ENCODE data around the gene SSU72.
"Not testable (repeated sequence)": the region's sequence is repeated elsewhere in the genome, so short reads cannot be mapped to it uniquely, and the experiment has no call there.

SSU72 gene

GRCh38 chr1:1540818-1541628 lies 33.6 kb downstream of the SSU72 start:
- no peak for DNase-seq (ENCODE audit: low spot score)

DNA sequence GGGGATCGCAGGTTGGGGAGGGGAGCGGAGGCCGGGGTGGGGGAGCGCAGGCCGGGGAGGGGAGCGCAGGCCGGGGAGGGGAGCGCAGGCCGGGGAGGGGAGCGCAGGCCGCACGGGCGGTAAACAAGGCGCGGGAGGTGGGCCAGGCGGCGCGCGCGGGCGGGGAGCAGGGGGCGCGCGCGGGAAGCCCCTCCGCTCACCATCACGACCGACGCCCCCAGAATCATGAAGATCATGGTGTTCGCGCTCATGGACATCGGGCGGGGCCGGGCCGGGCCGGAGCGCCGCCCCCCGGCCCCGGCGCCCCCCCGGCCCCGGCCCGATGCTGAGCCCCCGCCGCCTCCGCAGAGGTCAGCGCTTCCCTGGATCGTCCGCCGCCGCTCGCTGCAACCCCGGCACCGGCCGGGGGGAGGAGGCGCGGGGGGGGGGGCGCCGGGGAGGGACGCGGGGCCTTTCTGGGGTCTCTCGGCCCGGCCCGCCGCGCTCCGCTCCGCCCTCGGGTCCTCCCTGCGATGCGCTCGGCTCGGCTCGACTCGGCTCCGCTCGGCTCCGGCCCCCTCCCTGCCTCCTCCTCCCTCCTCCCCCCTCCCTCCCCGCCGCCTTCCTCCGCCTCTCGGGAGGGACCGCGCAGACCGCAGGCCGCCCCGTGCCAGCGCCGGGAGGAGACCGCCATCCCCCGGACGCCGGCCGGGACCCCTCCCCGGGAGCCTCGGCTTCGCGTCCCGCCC lies 34.4 kb downstream of the SSU72 start, which contains the start of gene TMEM240:
TSS of gene TMEM240 (minus strand) at position 535 of the 728 bp plus-strand sequence. CDS start at position 257, 278 bp downstream.
- DNase-seq (ENCODE audit: low spot score) = no peak

DNA sequence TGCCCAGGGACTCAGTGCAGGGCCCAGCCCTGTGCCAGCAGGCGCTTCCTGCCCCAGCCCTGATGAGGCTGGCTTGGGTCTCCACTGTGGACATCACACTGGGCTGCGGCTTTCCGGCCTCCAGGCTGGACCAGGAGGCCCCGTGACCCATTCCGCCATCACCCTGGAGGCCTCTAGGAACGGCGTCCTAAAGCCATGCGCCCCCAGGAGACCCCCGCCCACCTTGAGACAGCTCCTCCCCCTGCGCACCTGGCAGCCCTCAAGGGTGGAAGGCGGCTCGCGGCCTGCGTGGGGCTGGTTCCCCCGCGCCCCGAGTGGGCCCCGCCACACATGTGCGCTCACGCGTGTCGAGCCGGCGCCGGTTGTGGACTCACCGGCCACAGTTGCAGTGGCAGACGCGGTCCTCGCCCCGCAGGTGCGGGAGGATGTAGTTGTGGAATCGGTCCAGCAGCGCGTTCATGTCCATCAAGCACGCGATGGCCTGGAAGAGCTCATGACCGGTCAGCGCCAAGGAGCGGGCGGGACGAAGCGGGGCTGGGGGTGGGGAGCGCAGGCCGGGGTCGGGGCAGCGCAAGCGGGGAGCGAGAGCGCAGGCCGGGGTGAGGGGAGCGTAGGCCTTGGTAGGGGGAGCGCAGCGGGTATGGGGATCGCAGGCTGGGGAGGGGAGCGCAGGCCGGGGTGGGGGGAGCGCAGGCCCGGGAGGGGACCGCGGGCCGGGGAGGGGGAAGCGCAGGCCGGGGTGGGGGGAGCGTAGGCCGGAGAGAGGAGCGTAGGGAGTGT lies 35.2 kb downstream of the SSU72 start:
- DNase-seq (ENCODE audit: low spot score) = no peak

GRCh38 chr1:1538989-1539309 lies 35.7 kb downstream of the SSU72 start:
- no peak for DNase-seq (ENCODE audit: low spot score)

DNA sequence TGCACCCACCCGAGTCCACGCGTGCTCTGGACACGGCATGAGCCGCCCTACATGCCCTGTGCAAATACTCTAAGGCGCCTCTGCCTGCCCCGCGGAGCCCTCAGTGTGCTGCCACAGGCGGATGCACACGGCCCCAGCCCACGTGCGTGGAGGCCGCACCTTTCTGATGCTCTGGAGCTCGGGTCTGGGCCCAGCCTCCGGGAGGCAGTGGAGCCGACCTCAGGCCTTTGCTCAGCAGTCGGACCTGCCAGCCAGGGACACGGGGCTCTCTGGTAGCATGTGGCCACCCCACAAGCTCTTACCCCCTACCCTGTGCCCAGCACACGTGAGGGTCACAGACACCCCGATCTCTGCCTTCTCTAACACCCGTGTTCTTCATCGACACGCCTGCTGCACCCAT lies 36.3 kb downstream of the SSU72 start:
- no peak for DNase-seq (ENCODE audit: low spot score)

GRCh38 chr1:1537626-1538250 lies 36.9 kb downstream of the SSU72 start:
- DNase-seq (ENCODE audit: low spot score) = no peak

- no peak for DNase-seq (ENCODE audit: low spot score)
These were observed 37.6 kb downstream of the SSU72 start for GRCh38 chr1:1536938-1537546.

GRCh38 chr1:1536019-1536937 lies 38.4 kb downstream of the SSU72 start:
- DNase-seq (ENCODE audit: low spot score) = no peak

DNA sequence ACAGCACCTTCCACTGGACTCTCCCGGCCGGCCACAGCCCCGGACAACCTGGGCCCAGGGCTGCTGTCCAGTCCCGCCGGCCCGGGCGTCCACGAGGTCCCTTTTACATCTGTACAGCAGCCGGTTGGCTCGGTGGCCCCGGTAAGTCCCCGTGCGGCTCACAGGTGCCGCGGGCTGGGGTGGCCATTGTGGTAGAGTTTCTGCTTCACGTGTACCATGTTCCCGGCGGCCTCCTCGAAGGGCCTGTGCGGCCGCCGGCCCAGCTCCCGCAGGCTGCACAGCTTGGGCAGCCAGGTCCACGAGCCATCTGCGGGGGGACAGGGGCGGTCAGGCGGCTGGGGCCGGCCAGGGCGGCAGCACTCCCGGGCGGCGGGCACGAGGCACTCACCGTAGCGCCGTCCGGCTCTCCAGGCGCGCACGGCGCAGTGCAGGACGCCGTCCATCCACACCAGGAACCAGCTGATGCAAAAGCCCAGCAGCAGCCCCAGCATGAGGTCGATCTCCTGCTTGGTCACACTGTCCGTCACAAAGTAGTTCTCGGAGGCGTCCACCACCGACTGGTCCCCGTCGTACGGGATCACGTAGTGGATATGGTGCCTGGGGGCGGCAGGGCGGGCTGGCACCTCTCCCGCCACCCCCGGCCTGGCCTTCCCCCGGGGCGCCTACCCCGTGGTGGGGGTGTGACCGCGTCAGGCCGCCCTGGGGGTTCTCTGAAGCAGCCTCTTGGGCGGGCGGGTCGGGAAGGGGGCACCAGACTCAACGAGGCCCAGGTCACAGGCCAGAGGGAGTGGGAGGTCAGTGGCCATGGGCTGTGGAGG lies 39.3 kb downstream of the SSU72 start:
- DNase-seq (ENCODE audit: low spot score) = no peak

DNA sequence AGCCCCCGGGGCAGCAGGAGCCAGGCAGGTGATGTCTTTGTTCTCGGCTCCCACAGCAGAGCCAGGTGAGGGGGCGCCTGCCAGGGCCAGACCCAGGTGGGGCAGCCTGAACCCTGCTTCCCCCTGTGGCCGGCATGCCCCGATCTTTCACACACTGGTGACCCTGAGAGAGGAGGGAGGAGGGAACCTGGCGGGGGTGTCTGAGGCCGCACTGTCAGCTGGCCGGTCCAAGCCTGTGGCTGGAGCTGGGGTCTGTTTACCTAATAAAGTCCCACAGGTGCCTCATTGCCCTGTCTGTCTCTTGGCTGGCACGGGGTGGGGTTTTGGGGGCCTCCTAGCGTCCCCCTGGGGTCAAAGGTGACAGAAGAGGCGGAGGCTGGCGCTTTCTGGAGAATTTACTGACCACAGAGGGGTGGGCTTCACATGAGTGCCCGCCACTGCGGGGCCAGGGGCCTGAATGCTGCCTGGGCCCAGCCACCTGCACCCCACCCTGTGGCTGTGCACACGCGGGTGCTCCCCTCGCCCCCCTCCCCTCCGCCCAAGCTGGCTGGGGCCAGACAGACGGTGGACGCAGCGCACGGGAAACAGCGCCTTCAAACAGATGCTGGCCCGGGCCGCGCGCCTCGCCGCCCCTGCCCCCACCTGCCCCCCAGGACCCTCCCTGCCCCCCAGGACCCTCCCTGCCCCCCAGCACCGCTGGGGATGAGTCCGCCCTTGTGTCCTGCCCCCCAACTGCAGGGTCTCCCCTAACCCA lies 40.1 kb downstream of the SSU72 start:
- DNase-seq (ENCODE audit: low spot score) = no peak

GRCh38 chr1:1533894-1534291 lies 40.8 kb downstream of the SSU72 start:
- not testable (repeated sequence) for DNase-seq (ENCODE audit: low spot score)

- DNase-seq (ENCODE audit: low spot score) = not testable (repeated sequence)
These were observed 41.3 kb downstream of the SSU72 start for GRCh38 chr1:1533176-1533893.

DNA sequence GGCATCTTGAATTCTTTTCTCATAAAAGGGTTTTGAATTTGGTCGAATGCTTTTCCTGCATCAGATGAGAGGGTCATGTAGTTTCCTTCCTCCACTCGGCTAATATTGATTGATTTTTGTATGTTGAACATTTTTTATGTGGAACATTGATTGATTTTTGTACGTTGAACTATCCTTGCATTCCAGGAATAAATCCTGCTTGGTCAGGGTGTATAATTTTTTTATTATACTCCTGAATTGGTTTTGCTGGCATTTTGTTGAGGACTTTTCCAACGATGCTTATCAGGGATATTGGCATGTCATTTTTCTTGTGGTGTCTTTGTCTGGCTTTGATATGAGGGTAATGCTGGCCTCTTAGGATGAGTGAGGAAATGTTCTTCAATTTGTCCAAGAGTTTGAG lies 42.7 kb downstream of the SSU72 start:
- no peak for DNase-seq (ENCODE audit: low spot score)

DNA sequence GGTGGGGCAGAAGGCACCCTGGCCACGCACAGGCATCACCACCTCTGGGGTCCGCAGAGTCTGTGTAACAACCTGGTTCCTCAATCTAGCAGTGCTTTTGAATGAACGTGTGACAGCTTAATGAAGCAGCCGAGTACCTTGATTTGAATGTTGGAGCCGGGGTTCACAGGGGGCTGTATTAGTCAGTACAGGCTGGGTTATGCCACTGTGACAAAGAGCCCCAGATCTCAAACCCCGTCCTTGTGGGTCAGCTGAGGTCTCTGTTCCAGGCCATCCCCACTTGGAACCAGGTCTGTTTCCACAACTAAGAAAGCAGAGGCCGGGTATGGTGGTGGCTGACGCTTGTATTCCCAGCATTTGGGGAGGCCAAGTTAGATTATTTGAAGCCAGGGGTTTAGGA lies 44.7 kb downstream of the SSU72 start:
- no peak for DNase-seq (ENCODE audit: low spot score)

DNA sequence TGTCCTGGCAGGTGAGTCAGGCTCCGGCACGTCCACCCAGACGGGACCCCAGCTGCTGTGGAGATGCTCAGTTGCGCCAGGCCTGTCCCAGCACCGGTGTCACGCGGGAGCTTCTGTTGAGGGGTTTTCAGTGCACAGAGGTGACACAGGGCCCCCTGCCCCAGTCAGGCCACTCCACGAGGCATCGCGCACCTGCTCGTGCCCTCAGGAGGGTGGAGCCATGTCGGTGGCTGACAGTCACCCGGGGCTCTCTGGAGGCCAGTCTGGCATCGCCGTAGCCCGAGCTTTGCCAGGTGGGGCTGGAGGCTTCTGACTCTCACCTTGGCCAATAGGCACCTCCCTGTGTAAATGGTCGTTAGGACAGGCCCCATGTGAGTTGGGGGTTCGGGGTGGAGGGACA lies 45.3 kb downstream of the SSU72 start:
- no peak for DNase-seq (ENCODE audit: low spot score)

DNA sequence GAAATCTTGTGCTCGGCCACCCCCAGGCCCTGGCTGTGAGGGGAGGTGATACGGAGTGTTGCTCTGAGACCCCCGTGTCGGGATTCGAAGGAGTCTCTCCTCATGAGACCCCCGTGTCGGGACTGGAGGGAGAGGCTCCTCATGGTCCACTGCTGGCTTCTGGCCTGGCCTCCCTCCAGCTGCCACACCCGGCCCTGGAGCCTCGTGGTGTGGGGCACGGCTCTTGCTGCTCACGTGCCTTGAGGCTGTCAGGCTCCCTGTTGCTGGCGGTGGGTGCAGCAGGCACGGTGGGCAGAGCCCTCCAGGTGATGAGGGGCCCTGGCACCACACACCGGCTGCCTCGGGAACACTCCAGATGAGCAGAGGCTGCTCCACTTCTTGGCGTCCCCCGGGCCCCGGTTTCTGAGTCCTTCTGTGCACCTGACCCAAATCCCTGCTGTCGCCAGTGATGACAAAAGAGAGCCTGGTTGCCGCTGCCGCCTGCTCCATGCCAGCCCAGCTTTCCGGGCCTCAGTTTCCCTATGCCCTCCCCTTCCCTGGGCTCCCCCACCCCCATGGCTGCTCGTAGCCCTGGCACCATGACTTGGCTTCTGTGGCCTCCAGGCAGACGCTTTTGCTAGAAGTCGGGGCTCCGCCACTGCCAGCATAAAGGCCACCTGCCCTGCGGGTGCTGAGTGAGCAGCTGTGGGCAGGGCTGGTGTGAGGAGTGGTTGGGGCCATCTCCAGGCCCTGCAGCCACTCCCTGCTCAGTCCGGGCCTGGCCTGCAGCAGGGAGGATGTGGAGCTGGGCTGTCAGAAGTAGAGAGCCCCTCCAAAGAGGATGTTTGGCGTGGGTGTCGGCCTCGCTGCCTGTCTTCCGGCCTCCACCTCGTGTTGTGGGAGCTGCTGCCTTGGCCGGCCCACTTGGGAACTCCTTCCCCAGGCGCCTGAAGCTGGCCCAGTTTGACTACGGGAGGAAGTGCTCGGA lies 46.1 kb downstream of the SSU72 start:
- no peak for DNase-seq (ENCODE audit: low spot score)

Data from kidney capillary endothelial cell (primary cell).